ENCODE measurements around the gene CRACR2B. TPM values are rescaled to one million over a fixed set of nuclear protein-coding genes. Genes with fewer than 3 reads are reported as not detected.

Gene CRACR2B
- 13.5 and 19.4 TPM in 2 replicates for total RNA-seq

GRCh38 chr11:827897-828192, at the start of gene CRACR2B:
Gene CRACR2B (plus strand): TSS chr11:827919. CDS start chr11:828608, 689 bp downstream.
- no peak for DNase-seq (ENCODE audit: extremely low read depth, low read depth, low spot score)

- DNase-seq (ENCODE audit: extremely low read depth, low read depth, low spot score) = no peak
Observed at GRCh38 chr11:778976-779954, 48.5 kb upstream of the CRACR2B start.

GRCh38 chr11:779955-780532, 47.7 kb upstream of the CRACR2B start:
- DNase-seq (ENCODE audit: extremely low read depth, low read depth, low spot score) = no peak

- DNase-seq (ENCODE audit: extremely low read depth, low read depth, low spot score) = no peak
Observed at GRCh38 chr11:782264-783174, 45.2 kb upstream of the CRACR2B start.

GRCh38 chr11:783581-784015, 44.1 kb upstream of the CRACR2B start:
- no peak for DNase-seq (ENCODE audit: extremely low read depth, low read depth, low spot score)

- DNase-seq (ENCODE audit: extremely low read depth, low read depth, low spot score) = no peak
Observed at GRCh38 chr11:786235-787083, 41.3 kb upstream of the CRACR2B start.

GRCh38 chr11:787084-787675, 40.5 kb upstream of the CRACR2B start:
- DNase-seq (ENCODE audit: extremely low read depth, low read depth, low spot score) = no peak

- no peak for DNase-seq (ENCODE audit: extremely low read depth, low read depth, low spot score)
Observed at GRCh38 chr11:788009-788640, 39.6 kb upstream of the CRACR2B start.

- DNase-seq (ENCODE audit: extremely low read depth, low read depth, low spot score) = no peak
Observed at GRCh38 chr11:788953-789940, 38.5 kb upstream of the CRACR2B start.

GRCh38 chr11:789943-790342, 37.8 kb upstream of the CRACR2B start, which contains the start of gene CEND1:
Gene CEND1 (minus strand): TSS chr11:790090. CDS start chr11:788576, 1,514 bp downstream.
- DNase-seq (ENCODE audit: extremely low read depth, low read depth, low spot score) = no peak

GRCh38 chr11:790721-791564, 36.8 kb upstream of the CRACR2B start:
- DNase-seq (ENCODE audit: extremely low read depth, low read depth, low spot score) = no peak

- DNase-seq (ENCODE audit: extremely low read depth, low read depth, low spot score) = no peak
Observed at GRCh38 chr11:791658-792534, 35.8 kb upstream of the CRACR2B start.

GRCh38 chr11:792535-792821, 35.2 kb upstream of the CRACR2B start:
- DNase-seq (ENCODE audit: extremely low read depth, low read depth, low spot score) = no peak

GRCh38 chr11:792873-793272, 34.8 kb upstream of the CRACR2B start:
- DNase-seq (ENCODE audit: extremely low read depth, low read depth, low spot score) = no peak

- no peak for DNase-seq (ENCODE audit: extremely low read depth, low read depth, low spot score)
Observed at GRCh38 chr11:793556-793955, 34.2 kb upstream of the CRACR2B start.

GRCh38 chr11:794013-794765, 33.5 kb upstream of the CRACR2B start:
- no peak for DNase-seq (ENCODE audit: extremely low read depth, low read depth, low spot score)
